Measurements from ENCODE around the gene DNAI1. TPM values are rescaled to one million over a fixed set of nuclear protein-coding genes. Genes with fewer than 3 reads are reported as not detected.

DNAI1 gene
- polyA plus RNA-seq, 1 donor (not counting 4 experiments of a cell fraction or from before 2014, with no cell fraction given), result 0.08 TPM

DNA sequence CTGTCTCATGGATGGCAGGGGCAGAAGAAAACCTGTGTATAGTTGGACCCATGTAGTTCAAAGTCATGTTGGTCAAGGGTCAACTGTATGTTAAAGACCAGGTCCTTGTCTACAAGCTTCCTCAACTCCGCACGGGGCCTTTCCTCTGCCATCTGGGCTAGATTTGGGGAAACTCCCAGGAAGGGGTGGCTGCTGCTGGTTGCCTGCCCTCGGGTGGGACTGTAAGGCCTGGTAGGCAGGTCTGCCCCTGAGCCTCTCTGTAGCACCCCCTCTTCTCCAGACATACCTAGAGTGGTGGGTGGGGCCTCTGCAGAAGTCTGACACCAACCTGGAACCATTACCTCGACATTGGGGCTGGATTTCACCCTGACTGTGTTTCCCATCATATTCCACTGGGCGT, 49.0 kb downstream of the DNAI1 start:
- no peaks in the 10 kb centered on the region for H3K4me1 ChIP-seq (ENCODE audit: control insufficient read depth, extremely low read depth, insufficient read depth, low read length)
- FAIRE-seq (no peak), DNase-seq (ENCODE audit: low read depth, low spot score) (no peak)
- H2AFZ ChIP-seq (ENCODE audit: control insufficient read depth, low read length), result no peak overlapping the region
- TF ChIP-seq, protein P1, sequence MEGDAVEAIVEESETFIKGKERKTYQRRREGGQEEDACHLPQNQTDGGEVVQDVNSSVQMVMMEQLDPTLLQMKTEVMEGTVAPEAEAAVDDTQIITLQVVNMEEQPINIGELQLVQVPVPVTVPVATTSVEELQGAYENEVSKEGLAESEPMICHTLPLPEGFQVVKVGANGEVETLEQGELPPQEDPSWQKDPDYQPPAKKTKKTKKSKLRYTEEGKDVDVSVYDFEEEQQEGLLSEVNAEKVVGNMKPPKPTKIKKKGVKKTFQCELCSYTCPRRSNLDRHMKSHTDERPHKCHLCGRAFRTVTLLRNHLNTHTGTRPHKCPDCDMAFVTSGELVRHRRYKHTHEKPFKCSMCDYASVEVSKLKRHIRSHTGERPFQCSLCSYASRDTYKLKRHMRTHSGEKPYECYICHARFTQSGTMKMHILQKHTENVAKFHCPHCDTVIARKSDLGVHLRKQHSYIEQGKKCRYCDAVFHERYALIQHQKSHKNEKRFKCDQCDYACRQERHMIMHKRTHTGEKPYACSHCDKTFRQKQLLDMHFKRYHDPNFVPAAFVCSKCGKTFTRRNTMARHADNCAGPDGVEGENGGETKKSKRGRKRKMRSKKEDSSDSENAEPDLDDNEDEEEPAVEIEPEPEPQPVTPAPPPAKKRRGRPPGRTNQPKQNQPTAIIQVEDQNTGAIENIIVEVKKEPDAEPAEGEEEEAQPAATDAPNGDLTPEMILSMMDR (optimal IDR thresholded peaks at IDR 0.05 in 1 of 3, IDR thresholded peaks at IDR 0.05 in 1 of 3, conservative IDR thresholded peaks at IDR 0.05 in 1 of 3; ENCODE audit: extremely low read depth in 1 of 3, insufficient read depth in 2 of 3, low read length in 3 of 3), result no peak
- TF ChIP-seq EZH2 (IDR thresholded peaks at IDR 0.05; ENCODE audit: low read length), result no peak
- no peak overlapping the region for H3K4me2 ChIP-seq (ENCODE audit: control insufficient read depth, extremely low read depth, insufficient read depth, low read depth, low read length)
- dilution Hi-C loops (cut with MboI; ENCODE audit: extremely low pct_ligation_motif_present, low sequenced_read_pairs), result no loop called here
- H3K27me3 ChIP-seq (ENCODE audit: control insufficient read depth, extremely low read depth, insufficient read depth, low read length), result peaks cover 31% of the 10 kb centered on the region
- H4K20me1 ChIP-seq (ENCODE audit: control insufficient read depth, extremely low read depth, insufficient read depth, low read length), result no peaks in the 10 kb centered on the region
- H3K9ac ChIP-seq (ENCODE audit: control insufficient read depth, extremely low read depth, insufficient read depth, low read length), result no peak overlapping the region
- H3K9me1 ChIP-seq (ENCODE audit: control insufficient read depth, extremely low read depth, insufficient read depth, low read length), result no peaks in the 10 kb centered on the region
- H3K79me2 ChIP-seq (ENCODE audit: control insufficient read depth, insufficient read depth, low read length), result no peaks in the 10 kb centered on the region
- no peak overlapping the region for H3K4me3 ChIP-seq (ENCODE audit: control insufficient read depth in 2 of 3, extremely low read depth in 1 of 3, insufficient read depth in 2 of 3, low read depth in 1 of 3, low read length in 3 of 3)
- no peak overlapping the region for H3K27ac ChIP-seq (ENCODE audit: control insufficient read depth, insufficient read depth, low read length)
- H3K9me3 ChIP-seq (ENCODE audit: control insufficient read depth, low read depth, low read length), result no peaks in the 10 kb centered on the region
- H3K36me3 ChIP-seq (ENCODE audit: control insufficient read depth in 2 of 2, extremely low read depth in 1 of 2, insufficient read depth in 2 of 2, low read length in 2 of 2), result no peaks in the 10 kb centered on the region

DNA sequence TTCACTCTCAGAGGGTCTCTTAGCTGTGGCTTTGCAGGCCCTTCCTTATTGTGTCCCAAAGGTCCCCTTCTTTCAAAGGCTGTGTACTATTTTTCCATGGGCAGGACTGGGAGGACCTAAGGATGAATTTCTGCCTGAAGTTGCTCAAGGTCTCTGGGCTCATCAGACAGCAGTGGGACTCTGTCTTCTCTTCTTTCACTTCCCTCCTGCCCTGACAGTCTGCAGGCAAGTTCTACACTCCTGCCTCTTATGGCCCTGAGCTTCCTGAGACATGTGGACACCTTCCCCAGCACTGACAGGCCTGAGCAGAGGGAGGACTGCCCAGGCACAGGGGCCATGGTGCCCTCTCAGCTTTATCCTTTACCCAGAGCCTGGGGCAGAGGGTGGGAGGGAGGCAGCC, 49.4 kb downstream of the DNAI1 start:
- Histone ChIP-seq H3K4me1 (ENCODE audit: control insufficient read depth, extremely low read depth, insufficient read depth, low read length) (no peaks in the 10 kb centered on the region), H3K36me3 (ENCODE audit: control insufficient read depth in 2 of 2, extremely low read depth in 1 of 2, insufficient read depth in 2 of 2, low read length in 2 of 2) (no peaks in the 10 kb centered on the region), H3K27ac (ENCODE audit: control insufficient read depth, insufficient read depth, low read length) (no peak overlapping the region), H4K20me1 (ENCODE audit: control insufficient read depth, extremely low read depth, insufficient read depth, low read length) (no peaks in the 10 kb centered on the region), H3K9me1 (ENCODE audit: control insufficient read depth, extremely low read depth, insufficient read depth, low read length) (no peaks in the 10 kb centered on the region), H3K79me2 (ENCODE audit: control insufficient read depth, insufficient read depth, low read length) (no peaks in the 10 kb centered on the region), H3K9ac (ENCODE audit: control insufficient read depth, extremely low read depth, insufficient read depth, low read length) (no peak overlapping the region), H3K4me3 (ENCODE audit: control insufficient read depth in 2 of 3, extremely low read depth in 1 of 3, insufficient read depth in 2 of 3, low read depth in 1 of 3, low read length in 3 of 3) (no peak overlapping the region), H3K9me3 (ENCODE audit: control insufficient read depth, low read depth, low read length) (no peaks in the 10 kb centered on the region), H2AFZ (ENCODE audit: control insufficient read depth, low read length) (no peak overlapping the region), H3K4me2 (ENCODE audit: control insufficient read depth, extremely low read depth, insufficient read depth, low read depth, low read length) (no peak overlapping the region), H3K27me3 (ENCODE audit: control insufficient read depth, extremely low read depth, insufficient read depth, low read length) (peaks cover 31% of the 10 kb centered on the region)
- DNase-seq (ENCODE audit: low read depth, low spot score) (no peak), FAIRE-seq (no peak)
- dilution Hi-C loops (cut with MboI; ENCODE audit: extremely low pct_ligation_motif_present, low sequenced_read_pairs), result no loop called here
- TF ChIP-seq EZH2 (IDR thresholded peaks at IDR 0.05; ENCODE audit: low read length), result no peak
- TF ChIP-seq, protein P1 (optimal IDR thresholded peaks at IDR 0.05 in 1 of 3, IDR thresholded peaks at IDR 0.05 in 1 of 3, conservative IDR thresholded peaks at IDR 0.05 in 1 of 3; ENCODE audit: extremely low read depth in 1 of 3, insufficient read depth in 2 of 3, low read length in 3 of 3), result no peak
